ENCODE measurements around the gene LMAN1L. TPM values are rescaled to one million over a fixed set of nuclear protein-coding genes. Genes with fewer than 3 reads are reported as not detected.
A peak's percentile ranks its signal among the peaks of the same experiment; 100 is the strongest.

The LMAN1L gene
- total RNA-seq, 1 donor from 2014 or later = not detected

DNA sequence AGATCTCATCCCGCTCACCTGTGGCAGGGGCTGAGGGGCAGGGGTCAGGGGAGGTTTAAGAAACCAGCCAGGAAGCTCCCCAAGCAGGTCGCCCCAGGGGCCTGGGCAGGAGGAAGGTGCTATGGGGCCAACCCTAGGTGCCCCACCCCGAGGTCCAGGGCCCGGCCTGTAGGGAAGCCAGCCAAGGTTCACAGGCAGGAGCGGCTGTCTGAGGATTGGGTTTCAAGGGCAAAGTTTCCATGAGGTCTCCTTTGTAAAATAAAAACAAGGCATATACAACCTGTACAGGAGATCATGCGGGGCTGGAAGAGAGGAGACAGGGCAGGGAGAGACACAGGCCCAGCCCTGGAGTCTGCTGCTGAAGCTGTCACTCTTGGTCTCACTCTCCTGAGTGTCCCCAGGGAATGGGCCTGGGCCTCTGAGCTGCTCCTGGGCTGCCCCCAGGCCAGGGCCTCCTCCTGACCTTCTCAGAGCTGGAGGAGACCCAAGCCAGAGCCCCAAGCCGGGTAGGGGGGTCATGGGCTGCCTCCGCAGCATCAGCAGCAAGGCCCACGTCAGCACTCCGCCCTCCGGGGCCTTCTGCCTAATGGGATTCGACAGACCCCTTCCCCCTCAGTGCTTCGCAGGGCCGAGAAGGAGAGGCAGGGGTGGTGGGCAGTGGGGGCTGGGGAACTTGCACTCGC, 19.3 kb downstream of the LMAN1L start:
- Histone ChIP-seq H3K9me3 (no peaks in the 10 kb centered on the region), H3K27me3 (no peaks in the 10 kb centered on the region), H3K4me1 (no peaks in the 10 kb centered on the region), H3K4me3 (no peak overlapping the region), H3K36me3 (peaks cover 0 to 5% of the 10 kb centered on the region in 2 donors), H3K27ac (no peak overlapping the region)
- no peak for DNase-seq (ENCODE audit: extremely low spot score in 2 of 2)
- intact Hi-C loops (cut with DNase I) = no loop called here
- TF ChIP-seq, protein P1, sequence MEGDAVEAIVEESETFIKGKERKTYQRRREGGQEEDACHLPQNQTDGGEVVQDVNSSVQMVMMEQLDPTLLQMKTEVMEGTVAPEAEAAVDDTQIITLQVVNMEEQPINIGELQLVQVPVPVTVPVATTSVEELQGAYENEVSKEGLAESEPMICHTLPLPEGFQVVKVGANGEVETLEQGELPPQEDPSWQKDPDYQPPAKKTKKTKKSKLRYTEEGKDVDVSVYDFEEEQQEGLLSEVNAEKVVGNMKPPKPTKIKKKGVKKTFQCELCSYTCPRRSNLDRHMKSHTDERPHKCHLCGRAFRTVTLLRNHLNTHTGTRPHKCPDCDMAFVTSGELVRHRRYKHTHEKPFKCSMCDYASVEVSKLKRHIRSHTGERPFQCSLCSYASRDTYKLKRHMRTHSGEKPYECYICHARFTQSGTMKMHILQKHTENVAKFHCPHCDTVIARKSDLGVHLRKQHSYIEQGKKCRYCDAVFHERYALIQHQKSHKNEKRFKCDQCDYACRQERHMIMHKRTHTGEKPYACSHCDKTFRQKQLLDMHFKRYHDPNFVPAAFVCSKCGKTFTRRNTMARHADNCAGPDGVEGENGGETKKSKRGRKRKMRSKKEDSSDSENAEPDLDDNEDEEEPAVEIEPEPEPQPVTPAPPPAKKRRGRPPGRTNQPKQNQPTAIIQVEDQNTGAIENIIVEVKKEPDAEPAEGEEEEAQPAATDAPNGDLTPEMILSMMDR (IDR thresholded peaks at IDR 0.05) = no peak
- no peak for TF ChIP-seq POLR2A (IDR thresholded peaks at IDR 0.05)
- no peak for TF ChIP-seq POLR2AphosphoS5 (IDR thresholded peaks at IDR 0.05; ENCODE audit: insufficient read depth in 1 of 2, low read depth in 1 of 2)

DNA sequence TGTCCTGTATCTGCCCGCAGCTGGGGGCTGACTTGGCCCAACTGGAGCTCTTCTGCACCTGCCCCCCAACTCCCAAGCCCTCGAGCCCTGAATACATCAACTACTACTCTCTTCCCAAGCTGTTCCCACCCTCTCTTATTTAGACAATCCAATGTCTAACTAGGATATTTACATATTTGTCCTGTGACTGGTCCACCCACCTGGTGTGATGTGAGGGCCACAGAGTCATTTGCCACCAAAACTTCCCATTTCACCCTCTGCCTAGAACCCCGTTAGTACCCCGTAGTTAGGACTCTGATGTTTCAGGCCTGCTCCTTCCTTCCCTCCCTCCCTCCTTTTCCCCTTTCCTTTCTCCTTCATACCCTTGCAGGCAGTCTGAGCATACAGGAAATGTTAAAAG, 20.2 kb downstream of the LMAN1L start:
- no peak for DNase-seq (ENCODE audit: extremely low spot score in 2 of 2)
- Histone ChIP-seq H3K27ac (no peak overlapping the region), H3K4me3 (no peak overlapping the region), H3K4me1 (no peaks in the 10 kb centered on the region), H3K9me3 (no peaks in the 10 kb centered on the region), H3K27me3 (no peaks in the 10 kb centered on the region), H3K36me3 (peaks cover 0 to 11% of the 10 kb centered on the region in 2 donors)
- intact Hi-C loops (cut with DNase I) = no loop called here
- TF ChIP-seq POLR2A (IDR thresholded peaks at IDR 0.05) = no peak

DNA sequence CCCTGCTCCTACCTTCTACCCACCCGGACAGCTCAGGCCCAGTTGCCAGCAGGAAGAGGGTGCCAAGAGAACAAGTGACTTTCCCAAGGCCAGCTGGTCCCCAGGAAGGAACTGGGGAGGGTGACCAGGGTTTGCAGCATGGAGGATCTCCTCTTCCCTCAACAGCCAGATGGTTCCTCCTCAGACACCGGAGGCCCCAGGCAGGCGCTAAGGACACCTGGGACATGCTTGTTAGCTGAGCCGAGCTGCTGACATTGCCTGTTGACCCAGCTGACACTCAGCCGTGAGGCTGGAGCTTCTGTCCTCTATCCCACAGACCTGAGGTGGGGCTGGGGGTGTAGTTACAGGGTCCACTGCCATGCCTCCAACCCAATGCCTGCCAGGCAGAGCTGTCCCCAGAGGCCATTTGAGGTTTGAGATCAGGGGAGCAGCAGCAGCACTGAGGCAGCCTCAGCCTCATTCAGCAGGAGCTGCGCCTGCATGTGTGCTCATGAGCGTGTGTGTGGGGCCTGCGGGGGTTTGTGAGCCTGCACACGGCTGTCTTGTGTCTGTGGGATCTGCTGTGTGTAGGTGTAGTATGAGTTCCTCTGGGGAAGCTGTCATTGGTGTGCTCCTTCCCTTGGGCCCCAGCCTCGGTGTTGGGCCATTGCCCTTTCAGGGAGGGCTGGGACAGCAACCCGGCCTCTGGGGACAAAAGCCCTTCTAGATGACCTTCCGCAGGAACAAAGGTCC, 20.9 kb downstream of the LMAN1L start:
- TF ChIP-seq POLR2A (IDR thresholded peaks at IDR 0.05) (no peak), POLR2AphosphoS5 (IDR thresholded peaks at IDR 0.05; ENCODE audit: insufficient read depth in 1 of 2, low read depth in 1 of 2) (no peak)
- TF ChIP-seq, protein P1 (IDR thresholded peaks at IDR 0.05) = no peak
- DNase-seq (ENCODE audit: extremely low spot score in 2 of 2) = no peak
- Histone ChIP-seq H3K27me3 (no peaks in the 10 kb centered on the region), H3K4me3 (no peak overlapping the region), H3K4me1 (no peaks in the 10 kb centered on the region), H3K27ac (no peak overlapping the region), H3K9me3 (no peaks in the 10 kb centered on the region), H3K36me3 (peaks cover 0 to 16% of the 10 kb centered on the region in 2 donors)
- intact Hi-C loops (cut with DNase I) = no loop called here

DNA sequence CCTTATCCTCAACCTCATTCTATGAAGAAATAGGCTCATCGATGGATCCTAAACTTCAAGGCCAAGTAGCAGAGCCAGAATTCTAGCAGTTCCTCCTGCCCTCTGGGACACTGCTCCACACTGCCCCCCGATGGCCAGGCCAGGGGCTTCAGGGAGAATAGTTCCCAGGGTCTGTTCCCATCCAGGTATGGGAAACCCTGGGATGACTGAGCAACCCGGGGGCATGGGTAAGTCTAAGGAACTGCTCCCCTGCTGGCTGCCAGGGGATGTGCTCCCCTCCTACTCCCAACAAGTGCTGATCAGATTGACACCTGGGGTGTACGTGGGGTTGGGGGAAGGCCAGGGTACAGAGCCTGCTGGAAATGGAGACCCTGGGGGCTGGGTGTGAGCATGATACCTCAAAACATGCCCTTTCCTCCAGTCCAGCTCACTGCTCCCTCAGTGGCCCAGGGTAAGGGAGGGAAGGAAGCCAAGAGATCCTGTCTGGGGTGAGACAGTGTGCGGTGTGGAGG, 22.7 kb downstream of the LMAN1L start:
- H3K9me3 ChIP-seq = no peaks in the 10 kb centered on the region
- H3K27me3 ChIP-seq = no peaks in the 10 kb centered on the region
- TF ChIP-seq POLR2AphosphoS5 (IDR thresholded peaks at IDR 0.05; ENCODE audit: insufficient read depth in 1 of 2, low read depth in 1 of 2) = no peak
- TF ChIP-seq, protein P1 (IDR thresholded peaks at IDR 0.05) = peak; percentile 27 to 49 (median 48)
- peaks cover 0 to 24% of the 10 kb centered on the region in 2 donors for H3K36me3 ChIP-seq
- no peak overlapping the region for H3K27ac ChIP-seq
- intact Hi-C loops (cut with DNase I) = no loop called here
- DNase-seq (ENCODE audit: extremely low spot score in 2 of 2) = no peak
- H3K4me3 ChIP-seq = no peak overlapping the region
- H3K4me1 ChIP-seq = no peaks in the 10 kb centered on the region

DNA sequence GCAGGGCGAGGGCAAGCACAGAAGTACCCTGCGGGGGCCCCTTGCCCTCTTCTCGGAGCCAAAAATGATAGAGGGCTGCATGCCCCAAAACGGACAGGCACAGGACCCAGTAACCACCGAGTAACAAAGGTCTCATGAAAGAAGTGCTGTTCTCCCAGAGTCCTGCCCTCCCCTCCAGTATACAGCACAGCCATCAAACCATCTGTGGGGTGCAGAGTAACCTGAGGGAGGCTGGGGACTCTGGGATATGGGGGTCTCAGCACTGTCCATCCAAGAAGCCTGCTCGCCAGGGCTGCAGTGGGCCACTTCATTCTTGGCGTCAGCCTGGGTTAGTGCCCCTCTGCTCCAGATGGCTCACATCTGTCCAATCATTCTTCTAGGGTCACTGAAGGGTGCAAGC, 24.2 kb downstream of the LMAN1L start:
- H3K27ac ChIP-seq = no peak overlapping the region
- no peaks in the 10 kb centered on the region for H3K9me3 ChIP-seq
- H3K36me3 ChIP-seq = peaks cover 0 to 24% of the 10 kb centered on the region in 2 donors
- no peaks in the 10 kb centered on the region for H3K27me3 ChIP-seq
- intact Hi-C loops (cut with DNase I) = no loop called here
- TF ChIP-seq POLR2AphosphoS5 (IDR thresholded peaks at IDR 0.05; ENCODE audit: insufficient read depth in 1 of 2, low read depth in 1 of 2) = no peak
- TF ChIP-seq, protein P1 (IDR thresholded peaks at IDR 0.05) = no peak
- no peak for TF ChIP-seq POLR2A (IDR thresholded peaks at IDR 0.05)
- no peak overlapping the region for H3K4me3 ChIP-seq
- peaks cover 13% of the 10 kb centered on the region for H3K4me1 ChIP-seq
- DNase-seq (ENCODE audit: extremely low spot score in 2 of 2) = no peak

All from vagina (tissue), 2 donors.